IMR-90 (cell line): ENCODE measurements around the gene CRYGC. TPM values are rescaled to one million over a fixed set of nuclear protein-coding genes. Genes with fewer than 3 reads are reported as not detected.

Experiments used
- ATAC-seq: fragments of 200-7000 bp; cut with Tn5 transposase; 2 replicates; pipeline ENCODE4 v1.9.1; 2020; ENCODE audit warnings: low read depth, mild to moderate bottlenecking, moderate library complexity
- BruUV-seq: library from RNA; stranded (reverse); fragments of 400-500 nt; replicated peaks from 2 replicates; lab custom pipeline; 2021; lab: Mats Ljungman, UMichigan
- CTCF ChIA-PET: fragments of 300-600 bp; formaldehyde crosslinking; extraction: SDS; loops from one replicate; lab custom pipeline; 2021; ENCODE audit warnings: antibody characterized with exemption; lab: Yijun Ruan, JAX
- POLR2A ChIA-PET: fragments of 300-600 bp; sonication (Branson Sonifier 250); formaldehyde crosslinking; loops from one replicate; lab custom pipeline; 2022; ENCODE audit warnings: antibody characterized with exemption; ENCODE audit not compliant: unreplicated experiment; lab: Charles Lee
- DNase-seq: peaks from one replicate; pipeline ENCODE4 v3.0.0; 2013
- H2AFZ ChIP-seq: replicated peaks from 2 replicates; pipeline ENCODE3; 2013; ENCODE audit warnings: low read length, mild to moderate bottlenecking; ENCODE audit not compliant: poor library complexity
- H2AK5ac ChIP-seq: 2 replicates; pipeline ENCODE4 v1.6.1; 2013; ENCODE audit warnings: low read depth, low read length, inconsistent platforms
- H2AK9ac ChIP-seq: replicated peaks from 2 replicates; pipeline ENCODE3; 2013; ENCODE audit warnings: mild to moderate bottlenecking, low read depth, low read length, moderate library complexity; ENCODE audit not compliant: poor library complexity
- H2BK120ac ChIP-seq: 2 replicates; pipeline ENCODE4 v1.6.1; 2013; ENCODE audit warnings: low read depth, low read length, inconsistent platforms
- H2BK15ac ChIP-seq: 3 replicates; pipeline ENCODE4 v1.6.1; 2013; ENCODE audit warnings: low read depth, low read length, inconsistent platforms
- H2BK20ac ChIP-seq: 2 replicates; pipeline ENCODE4 v1.6.1; 2013; ENCODE audit warnings: low read depth, mild to moderate bottlenecking, inconsistent platforms, low read length, moderate library complexity
- H2BK5ac ChIP-seq: 2 replicates; pipeline ENCODE4 v1.6.1; 2013; ENCODE audit warnings: mild to moderate bottlenecking, low read depth, low read length, inconsistent platforms; ENCODE audit not compliant: poor library complexity, severe bottlenecking
- H3K14ac ChIP-seq: replicated peaks from 2 replicates; pipeline ENCODE4 v1.6.1; 2013; ENCODE audit warnings: low read depth, low read length, inconsistent platforms
- H3K18ac ChIP-seq: 2 replicates; pipeline ENCODE4 v1.6.1; 2013; ENCODE audit warnings: low read depth, low read length, control low read depth
- H3K23ac ChIP-seq: 2 replicates; pipeline ENCODE4 v1.6.1; 2013; ENCODE audit warnings: low read depth, low read length, inconsistent platforms
- H3K27ac ChIP-seq: 2 replicates; pipeline ENCODE4 v1.5.1; 2013; ENCODE audit warnings: mild to moderate bottlenecking, control low read depth, low read length; ENCODE audit not compliant: insufficient read depth
- H3K27me3 ChIP-seq: 2 replicates; pipeline ENCODE4 v1.6.1; 2013; ENCODE audit warnings: low read length; ENCODE audit not compliant: control insufficient read depth, insufficient read depth
- H3K36me3 ChIP-seq: 2 replicates; pipeline ENCODE4 v1.6.1; 2013; ENCODE audit warnings: low read length, mixed read lengths; ENCODE audit not compliant: control insufficient read depth, insufficient read depth
- H3K4ac ChIP-seq: 2 replicates; pipeline ENCODE4 v1.6.1; 2013; ENCODE audit warnings: low read depth, low read length, inconsistent platforms
- H3K4me1 ChIP-seq: 2 replicates; pipeline ENCODE4 v1.6.1; 2013; ENCODE audit warnings: low read length, mixed read lengths; ENCODE audit not compliant: control insufficient read depth, insufficient read depth
- H3K4me2 ChIP-seq: 2 replicates; pipeline ENCODE4 v1.6.1; 2013; ENCODE audit warnings: low read depth, mild to moderate bottlenecking, control low read depth, low read length, moderate library complexity
- H3K4me3 ChIP-seq: 2 replicates; pipeline ENCODE4 v1.5.1; 2013; ENCODE audit warnings: low read depth, mild to moderate bottlenecking, control low read depth, low read length, moderate library complexity; ENCODE audit not compliant: insufficient read depth
- H3K56ac ChIP-seq: 2 replicates; pipeline ENCODE4 v1.6.1; 2013; ENCODE audit warnings: low read length, inconsistent platforms; ENCODE audit not compliant: insufficient read depth; ENCODE audit errors: extremely low read depth
- H3K79me1 ChIP-seq, 2 experiments: 2 replicates each; pipeline ENCODE4 v1.6.1; 2013; ENCODE audit warnings: low read length in 2 of 2, inconsistent platforms in 1 of 2, low read depth in 1 of 2
- H3K9ac ChIP-seq: 2 replicates; pipeline ENCODE4 v1.6.1; 2013; ENCODE audit warnings: low read depth, low read length, control low read depth
- H3K9me1 ChIP-seq: 2 replicates; pipeline ENCODE4 v1.6.1; 2013; ENCODE audit warnings: low read length, inconsistent platforms; ENCODE audit not compliant: insufficient read depth
- H3K9me3 ChIP-seq: 2 replicates; pipeline ENCODE4 v1.6.1; 2013; ENCODE audit warnings: low read length; ENCODE audit not compliant: control insufficient read depth, insufficient read depth
- H4K20me1 ChIP-seq: 2 replicates; pipeline ENCODE4 v1.6.1; 2013; ENCODE audit warnings: low read length, inconsistent platforms; ENCODE audit not compliant: insufficient read depth
- H4K5ac ChIP-seq: 2 replicates; pipeline ENCODE4 v1.6.1; 2013; ENCODE audit warnings: mild to moderate bottlenecking, low read depth, low read length, control low read depth
- H4K8ac ChIP-seq, 2 experiments: 2 replicates each; pipeline ENCODE4 v1.6.1; 2013; ENCODE audit warnings: low read depth in 2 of 2, low read length in 2 of 2, control low read depth in 1 of 2, inconsistent platforms in 1 of 2
- H4K91ac ChIP-seq: 2 replicates; pipeline ENCODE4 v1.6.1; 2013; ENCODE audit warnings: low read depth, low read length, inconsistent platforms; ENCODE audit not compliant: insufficient read depth
- BHLHE40 ChIP-seq: fragments of 150-350 bp; IDR thresholded peaks from 2 replicates; pipeline ENCODE4 v1.6.1; 2016; ENCODE audit warnings: mild to moderate bottlenecking, low read depth, low read length
- CEBPB ChIP-seq: IDR thresholded peaks from 2 replicates; pipeline ENCODE4 v1.6.1; 2012; ENCODE audit warnings: low read depth, low read length, improper control_type of control experiment
- CHD1 ChIP-seq: IDR thresholded peaks from 2 replicates; pipeline ENCODE4 v1.6.1; 2012; ENCODE audit warnings: low read depth, low read length, improper control_type of control experiment
- CTCF ChIP-seq: conservative IDR thresholded peaks from 2 replicates; pipeline ENCODE4 v1.5.1; 2012; ENCODE audit warnings: mild to moderate bottlenecking, low read depth, low read length, improper control_type of control experiment
- FOS ChIP-seq: fragments of 150-350 bp; IDR thresholded peaks from 2 replicates; pipeline ENCODE4 v1.6.1; 2016; ENCODE audit warnings: low read depth, low read length
- MAFK ChIP-seq: IDR thresholded peaks from 2 replicates; pipeline ENCODE4 v1.6.1; 2012; ENCODE audit warnings: low read depth, low read length, improper control_type of control experiment
- MAZ ChIP-seq: IDR thresholded peaks from 2 replicates; pipeline ENCODE4 v1.6.1; 2012; ENCODE audit warnings: low read depth, mild to moderate bottlenecking, low read length, improper control_type of control experiment, moderate library complexity, borderline replicate concordance
- MXI1 ChIP-seq: IDR thresholded peaks from 2 replicates; pipeline ENCODE4 v1.6.1; 2012; ENCODE audit warnings: low read depth, mild to moderate bottlenecking, low read length, moderate library complexity, borderline replicate concordance
- NFE2L2 ChIP-seq: fragments of 150-350 bp; IDR thresholded peaks from 2 replicates; pipeline ENCODE4 v1.6.1; 2016; ENCODE audit warnings: low read depth, mild to moderate bottlenecking, low read length
- POLR2A ChIP-seq: IDR thresholded peaks from 2 replicates; pipeline ENCODE4 v1.6.1; 2012; ENCODE audit warnings: mild to moderate bottlenecking, low read depth, low read length
- RAD21 ChIP-seq: IDR thresholded peaks from 2 replicates; pipeline ENCODE4 v1.6.1; 2012; ENCODE audit warnings: low read length, improper control_type of control experiment
- RCOR1 ChIP-seq: IDR thresholded peaks from 2 replicates; pipeline ENCODE4 v1.6.1; 2012; ENCODE audit warnings: mild to moderate bottlenecking, low read length, improper control_type of control experiment; ENCODE audit not compliant: insufficient replicate concordance
- RFX5 ChIP-seq: IDR thresholded peaks from 2 replicates; pipeline ENCODE4 v1.8.0; 2012; ENCODE audit warnings: low read depth, mild to moderate bottlenecking, low read length, moderate library complexity
- SMC3 ChIP-seq: fragments of 150-350 bp; IDR thresholded peaks from 2 replicates; pipeline ENCODE4 v1.6.1; 2016; ENCODE audit warnings: low read depth, mild to moderate bottlenecking, antibody characterized with exemption, low read length, moderate library complexity
- USF2 ChIP-seq: fragments of 150-350 bp; IDR thresholded peaks from 2 replicates; pipeline ENCODE4 v1.6.1; 2017; ENCODE audit warnings: mild to moderate bottlenecking, antibody characterized with exemption, low read length, low read depth
- WGBS, 2 experiments: methylation state at CpG; one replicate each; pipeline versions ENCODE4 v1.1.5 to v1.1.7; 2013; ENCODE audit warnings: missing lambda C conversion rate in 2 of 2; ENCODE audit not compliant: insufficient read length in 1 of 2; ENCODE audit errors: extremely low coverage in 2 of 2; 5-methylcytosine and 5-hydroxymethylcytosine counted together
- dilution Hi-C: fragments of 300-500 bp; cut with HindIII; formaldehyde crosslinking; loops from one replicate; pipeline ENCODE4 v1.14.3; 2018; ENCODE audit warnings: low sequenced_read_pairs; ENCODE audit not compliant: unreplicated experiment
- in situ Hi-C: fragments of 300-500 bp; cut with MboI; formaldehyde crosslinking; loops from 3 replicates; pipeline ENCODE4 v1.14.3; 2019; ENCODE audit warnings: low sequenced_read_pairs, inconsistent platforms, mixed read lengths
- intact Hi-C: fragments of 100-400 bp; cut with micrococcal nuclease; formaldehyde crosslinking; loops from 2 replicates; pipeline ENCODE4 v1.10.0; 2022
- polyA plus RNA-seq, 3 experiments: library from polyadenylated mRNA; depleted of rRNA; stranded (reverse); fragments of >200 nt; gene quantifications; 2 replicates each; pipeline ENCODE4 v1.2.3, GENCODE V29; 2012; ENCODE audit warnings: low replicate concordance in 1 of 3
- total RNA-seq: library from RNA; depleted of rRNA; stranded (reverse); fragments of >200 nt; gene quantifications from 2 replicates; pipeline ENCODE4 v1.2.3, GENCODE V29; 2012
- TF ChIP-seq, protein P1 (sequence below): fragments of 150-350 bp; IDR thresholded peaks from 2 replicates; pipeline ENCODE4 v1.6.1; 2016; ENCODE audit warnings: low read depth, mild to moderate bottlenecking, low read length, moderate library complexity, borderline replicate concordance

The CRYGC gene
- total and polyA plus RNA-seq, 2 of the 4 experiments (the other 2 are of a cell fraction), result not detected

DNA sequence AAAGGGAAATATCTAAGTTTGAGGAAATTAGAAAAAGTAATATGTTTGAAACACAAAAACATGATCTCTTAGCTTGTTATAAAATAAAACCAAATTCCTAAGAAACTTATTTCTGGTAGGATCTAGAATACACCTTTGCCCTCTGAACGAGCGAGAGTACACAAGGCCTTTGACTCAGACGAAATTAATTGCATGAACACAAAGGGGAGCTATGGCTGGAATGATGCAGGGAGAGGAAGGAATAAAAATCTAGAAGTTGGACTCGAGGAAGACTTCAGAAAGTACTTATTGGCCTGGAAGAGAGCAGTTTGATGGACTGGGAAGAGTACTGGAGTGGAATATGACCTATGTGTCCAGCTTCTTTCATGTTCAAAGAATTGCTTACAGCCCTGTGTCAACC lies 4.4 kb downstream of the CRYGC start:
- Histone ChIP-seq H3K9me1 (no peaks in the 10 kb centered on the region), H3K79me1 (no peaks in the 10 kb centered on the region), H2AFZ (no peak overlapping the region), H3K23ac (no peak overlapping the region), H3K27ac (no peak overlapping the region), H3K4me1 (no peaks in the 10 kb centered on the region), H3K27me3 (peaks cover 16% of the 10 kb centered on the region), H3K4me3 (no peak overlapping the region), H2AK5ac (no peak overlapping the region), H3K9me3 (no peaks in the 10 kb centered on the region), H4K20me1 (no peaks in the 10 kb centered on the region), H4K91ac (no peak overlapping the region), H4K8ac (no peak overlapping the region), H3K4me2 (no peak overlapping the region), H2BK15ac (no peak overlapping the region), H2AK9ac (no peak overlapping the region), H3K4ac (no peak overlapping the region), H2BK20ac (no peak overlapping the region), H2BK120ac (no peak overlapping the region), H3K18ac (no peak overlapping the region), H3K14ac (no peak overlapping the region), H2BK5ac (no peak overlapping the region), H3K36me3 (no peaks in the 10 kb centered on the region), H4K5ac (no peak overlapping the region), H3K9ac (no peak overlapping the region), H3K56ac (no peak overlapping the region)
- no peak for ATAC-seq
- dilution Hi-C loops (no loop called here), intact Hi-C loops (no loop called here), in situ Hi-C loops (no loop called here)
- no peak for TF ChIP-seq RCOR1
- no peak for TF ChIP-seq CHD1
- TF ChIP-seq MXI1, result no peak
- TF ChIP-seq MAFK, result no peak
- no peak for TF ChIP-seq NFE2L2
- no peak for TF ChIP-seq BHLHE40
- TF ChIP-seq, protein P1, sequence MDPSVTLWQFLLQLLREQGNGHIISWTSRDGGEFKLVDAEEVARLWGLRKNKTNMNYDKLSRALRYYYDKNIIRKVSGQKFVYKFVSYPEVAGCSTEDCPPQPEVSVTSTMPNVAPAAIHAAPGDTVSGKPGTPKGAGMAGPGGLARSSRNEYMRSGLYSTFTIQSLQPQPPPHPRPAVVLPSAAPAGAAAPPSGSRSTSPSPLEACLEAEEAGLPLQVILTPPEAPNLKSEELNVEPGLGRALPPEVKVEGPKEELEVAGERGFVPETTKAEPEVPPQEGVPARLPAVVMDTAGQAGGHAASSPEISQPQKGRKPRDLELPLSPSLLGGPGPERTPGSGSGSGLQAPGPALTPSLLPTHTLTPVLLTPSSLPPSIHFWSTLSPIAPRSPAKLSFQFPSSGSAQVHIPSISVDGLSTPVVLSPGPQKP, result no peak
- no peak for TF ChIP-seq RAD21
- no peak for TF ChIP-seq POLR2A
- TF ChIP-seq CEBPB, result no peak
- TF ChIP-seq MAZ, result no peak
- TF ChIP-seq SMC3, result no peak
- TF ChIP-seq RFX5, result no peak
- no peak for TF ChIP-seq CTCF
- no peak for TF ChIP-seq FOS
- no peak for TF ChIP-seq USF2
- BruUV-seq, result no TSS peak
- CTCF ChIA-PET, result interaction anchor here (1.0 kb wide), 1 partner anchor 85 kb away, joined by 5 read pairs; no protein-coding TSS in a partner anchor
- WGBS, 2 experiments, result 58% methylated on average over 4 of the region's 4 CpGs; no CpG with 5 or more reads in 1 of the 2 experiments
- POLR2A ChIA-PET, result interaction anchor here (0.7 kb wide), 1 partner anchor 56 kb away, joined by 4 read pairs; no protein-coding TSS in a partner anchor
- no peak for DNase-seq
